ENCODE measurements around the gene IFIT1B. TPM values are rescaled to one million over a fixed set of nuclear protein-coding genes. Genes with fewer than 3 reads are reported as not detected.

Gene IFIT1B
- total and polyA plus RNA-seq, 5 donors, result not detected

- WGBS, result 52% methylated on average over 4 of the region's 4 CpGs
Observed at GRCh38 chr10:89367529-89367928, 10.3 kb upstream of the IFIT1B start.

GRCh38 chr10:89368129-89368528 is 9.7 kb upstream of the IFIT1B start:
- no peaks in the 10 kb centered on the region for H3K27me3 ChIP-seq (ENCODE audit: control insufficient read depth, insufficient read depth)
- intact Hi-C loops (cut with DNase I), result no loop called here
- no peak overlapping the region for H3K4me3 ChIP-seq (ENCODE audit: low read length)
- 73% methylated on average over 1 of the region's 1 CpG for WGBS
- no peak for DNase-seq
- H3K4me1 ChIP-seq (ENCODE audit: control insufficient read depth, insufficient read depth, low read length), result peaks cover 12% of the 10 kb centered on the region
- ATAC-seq, result no peak
- peak overlapping the region; percentile 23 for H3K27ac ChIP-seq (ENCODE audit: low read length)
- no peaks in the 10 kb centered on the region for H3K9me3 ChIP-seq (ENCODE audit: control insufficient read depth, low read length)

More at GRCh38 chr10:89367529-89367928, 10.3 kb upstream of the IFIT1B start:
- H3K4me1 ChIP-seq (ENCODE audit: control insufficient read depth, insufficient read depth, low read length), result peaks cover 14% of the 10 kb centered on the region
- no peaks in the 10 kb centered on the region for H3K27me3 ChIP-seq (ENCODE audit: control insufficient read depth, insufficient read depth)
- H3K27ac ChIP-seq (ENCODE audit: low read length), result peak overlapping the region; percentile 23
- H3K9me3 ChIP-seq (ENCODE audit: control insufficient read depth, low read length), result no peaks in the 10 kb centered on the region
- H3K4me3 ChIP-seq (ENCODE audit: low read length), result no peak overlapping the region
- ATAC-seq, result peak in 1 of 2 donors; percentile 50
- intact Hi-C loops (cut with DNase I), result no loop called here
- DNase-seq, result no peak

DNA sequence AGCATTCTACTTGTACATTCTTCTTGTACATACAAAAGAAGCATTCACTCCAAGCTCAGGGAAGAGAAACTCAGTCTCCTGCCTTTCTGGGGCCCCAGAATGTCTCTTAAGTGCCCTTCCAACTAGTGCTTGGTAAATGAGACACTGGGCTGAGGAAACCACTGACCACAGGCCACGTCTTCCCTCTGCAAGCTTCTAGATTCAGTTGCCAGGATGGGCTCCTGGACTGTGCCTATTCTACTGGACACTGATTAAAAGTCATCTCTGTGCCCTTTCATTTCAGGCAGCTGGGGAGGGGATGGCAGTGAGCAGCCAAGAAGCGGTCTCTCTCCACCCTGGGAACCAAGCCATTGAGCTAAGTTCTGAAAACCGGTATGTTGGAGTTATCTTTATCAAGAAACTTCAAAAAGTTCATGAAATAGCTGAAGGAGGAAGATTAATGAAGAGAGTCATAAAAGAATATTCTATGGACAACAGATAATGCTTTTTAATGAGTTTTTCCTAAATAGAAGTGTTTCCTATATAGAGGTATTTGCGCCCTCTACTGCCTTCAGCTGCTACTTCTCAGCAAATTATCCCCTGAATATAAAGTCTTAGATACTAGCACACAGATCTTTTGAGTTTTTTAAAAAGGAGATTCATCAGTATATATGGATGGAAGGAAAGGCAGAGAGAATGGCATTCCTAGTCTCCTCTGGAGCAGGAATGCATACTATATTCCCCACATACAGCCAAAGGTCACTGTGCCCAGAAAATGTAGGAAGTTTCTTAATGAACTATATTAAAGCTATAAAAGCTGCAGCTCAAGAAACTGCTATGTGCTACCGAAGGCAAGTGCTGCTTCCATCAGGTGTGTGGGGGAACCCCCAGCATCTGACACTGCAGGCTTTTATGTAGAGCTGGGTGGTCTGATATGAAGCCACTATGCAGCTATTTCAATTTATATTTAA is 8.4 kb upstream of the IFIT1B start:
- Histone ChIP-seq H3K9me3 (ENCODE audit: control insufficient read depth, low read length) (no peaks in the 10 kb centered on the region), H3K27me3 (ENCODE audit: control insufficient read depth, insufficient read depth) (no peaks in the 10 kb centered on the region), H3K4me3 (ENCODE audit: low read length) (no peak overlapping the region), H3K27ac (ENCODE audit: low read length) (peak overlapping the region; percentile 6), H3K4me1 (ENCODE audit: control insufficient read depth, insufficient read depth, low read length) (peaks cover 10% of the 10 kb centered on the region)
- intact Hi-C loops (cut with DNase I), result loop anchor here in 2 of 4 donors (5.0 to 10.0 kb wide), 2 partner anchors 112 to 115 kb away; partner anchors contain the start of gene LIPA (in 1 of the 2)
- ATAC-seq, result peak; percentile 38 to 55
- WGBS, result 49% methylated on average over 5 of the region's 5 CpGs
- DNase-seq, result no peak

GRCh38 chr10:89371079-89371478 is 6.8 kb upstream of the IFIT1B start:
- ATAC-seq (no peak), DNase-seq (no peak)
- no peaks in the 10 kb centered on the region for H3K9me3 ChIP-seq (ENCODE audit: control insufficient read depth, low read length)
- no peak overlapping the region for H3K27ac ChIP-seq (ENCODE audit: low read length)
- H3K4me3 ChIP-seq (ENCODE audit: low read length), result no peak overlapping the region
- H3K4me1 ChIP-seq (ENCODE audit: control insufficient read depth, insufficient read depth, low read length), result peaks cover 16% of the 10 kb centered on the region
- no peaks in the 10 kb centered on the region for H3K27me3 ChIP-seq (ENCODE audit: control insufficient read depth, insufficient read depth)
- intact Hi-C loops (cut with DNase I), result loop anchor here in 2 of 4 donors (5.0 to 10.0 kb wide), 2 partner anchors 114 to 116 kb away; partner anchors contain the start of gene LIPA (in 1 of the 2)

- intact Hi-C loops (cut with DNase I), result loop anchor here in 2 of 4 donors (5.0 to 10.0 kb wide), 2 partner anchors 115 to 117 kb away; partner anchors contain the start of gene LIPA (in 1 of the 2)
- Histone ChIP-seq H3K4me3 (ENCODE audit: low read length) (no peak overlapping the region), H3K4me1 (ENCODE audit: control insufficient read depth, insufficient read depth, low read length) (peaks cover 16% of the 10 kb centered on the region), H3K9me3 (ENCODE audit: control insufficient read depth, low read length) (no peaks in the 10 kb centered on the region), H3K27ac (ENCODE audit: low read length) (no peak overlapping the region), H3K27me3 (ENCODE audit: control insufficient read depth, insufficient read depth) (no peaks in the 10 kb centered on the region)
- WGBS, result 61% methylated on average over 3 of the region's 3 CpGs
- ATAC-seq, result no peak
- no peak for DNase-seq
Observed at GRCh38 chr10:89371987-89372386, 5.9 kb upstream of the IFIT1B start.

GRCh38 chr10:89373916-89374711 is 3.7 kb upstream of the IFIT1B start:
- peaks cover 7% of the 10 kb centered on the region for H3K4me1 ChIP-seq (ENCODE audit: control insufficient read depth, insufficient read depth, low read length)
- H3K4me3 ChIP-seq (ENCODE audit: low read length), result peak overlapping the region; percentile 33
- DNase-seq, result peak; percentile 83 to 90 (median 88)
- intact Hi-C loops (cut with DNase I), result loop anchor here in 2 of 4 donors (5.0 to 10.0 kb wide), 2 partner anchors 117 to 119 kb away; partner anchors contain the start of gene LIPA (in 1 of the 2)
- H3K27ac ChIP-seq (ENCODE audit: low read length), result peak overlapping the region; percentile 98
- H3K9me3 ChIP-seq (ENCODE audit: control insufficient read depth, low read length), result no peaks in the 10 kb centered on the region
- WGBS, result 7% methylated on average over 3 of the region's 3 CpGs
- H3K27me3 ChIP-seq (ENCODE audit: control insufficient read depth, insufficient read depth), result no peaks in the 10 kb centered on the region
- peak; percentile 97 to 98 for ATAC-seq

DNA sequence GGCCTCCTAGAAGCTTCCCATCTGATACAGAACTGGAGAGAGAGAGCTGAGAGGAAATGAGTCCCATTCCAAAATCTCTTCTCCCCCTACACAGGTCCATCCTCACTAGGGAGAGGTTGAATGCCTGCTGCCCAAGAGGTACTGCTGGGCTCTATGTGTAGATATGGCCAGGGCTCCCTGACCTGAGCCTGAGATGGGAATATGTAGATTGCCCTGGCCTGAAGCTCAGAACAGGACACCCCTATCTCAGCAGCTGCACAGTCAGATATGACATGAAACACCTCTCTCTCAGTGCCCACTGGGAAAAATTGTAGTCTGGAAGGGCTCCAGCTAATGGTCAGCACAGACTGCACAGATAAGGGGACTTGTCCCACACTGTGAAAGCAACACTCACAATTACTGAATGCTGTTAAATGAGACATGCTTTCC is 3.1 kb upstream of the IFIT1B start:
- H3K4me3 ChIP-seq (ENCODE audit: low read length), result no peak overlapping the region
- DNase-seq (peak in 1 of 3 donors; percentile 36), ATAC-seq (peak; percentile 69 to 70)
- intact Hi-C loops (cut with DNase I), result loop anchor here in 2 of 4 donors (5.0 to 10.0 kb wide), 2 partner anchors 117 to 120 kb away; partner anchors contain the start of gene LIPA (in 1 of the 2)
- peaks cover 6% of the 10 kb centered on the region for H3K4me1 ChIP-seq (ENCODE audit: control insufficient read depth, insufficient read depth, low read length)
- H3K9me3 ChIP-seq (ENCODE audit: control insufficient read depth, low read length), result no peaks in the 10 kb centered on the region
- peak overlapping the region; percentile 98 for H3K27ac ChIP-seq (ENCODE audit: low read length)
- no peaks in the 10 kb centered on the region for H3K27me3 ChIP-seq (ENCODE audit: control insufficient read depth, insufficient read depth)

DNA sequence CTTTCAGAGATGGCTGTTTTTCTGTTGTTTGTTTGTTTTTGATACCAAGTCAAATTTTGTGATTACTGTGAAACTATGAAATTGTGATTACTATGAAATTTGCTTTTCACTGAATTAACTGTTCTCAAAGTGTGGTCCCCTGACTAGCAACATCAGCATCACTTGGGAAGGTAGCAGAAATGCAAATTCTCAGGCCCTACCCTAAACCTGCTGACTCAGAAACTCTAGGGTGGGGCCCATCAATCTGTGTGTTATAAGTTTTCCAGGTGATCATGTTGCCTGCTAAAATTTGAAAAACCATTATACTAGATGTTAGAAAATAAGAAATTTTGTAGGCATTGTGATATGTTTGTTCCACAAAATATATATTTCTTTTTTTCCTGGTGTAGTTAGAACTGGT is 1.2 kb downstream of the IFIT1B start:
- Histone ChIP-seq H3K4me3 (ENCODE audit: low read length) (no peak overlapping the region), H3K9me3 (ENCODE audit: control insufficient read depth, low read length) (no peaks in the 10 kb centered on the region), H3K27me3 (ENCODE audit: control insufficient read depth, insufficient read depth) (no peaks in the 10 kb centered on the region), H3K27ac (ENCODE audit: low read length) (no peak overlapping the region), H3K4me1 (ENCODE audit: control insufficient read depth, insufficient read depth, low read length) (peaks cover 6% of the 10 kb centered on the region)
- intact Hi-C loops (cut with DNase I), result loop anchor here in 1 of 4 donors (10.0 kb wide), 1 partner anchor 124 kb away; the partner anchor contains the start of gene LIPA
- no peak for DNase-seq
- ATAC-seq, result no peak

DNA sequence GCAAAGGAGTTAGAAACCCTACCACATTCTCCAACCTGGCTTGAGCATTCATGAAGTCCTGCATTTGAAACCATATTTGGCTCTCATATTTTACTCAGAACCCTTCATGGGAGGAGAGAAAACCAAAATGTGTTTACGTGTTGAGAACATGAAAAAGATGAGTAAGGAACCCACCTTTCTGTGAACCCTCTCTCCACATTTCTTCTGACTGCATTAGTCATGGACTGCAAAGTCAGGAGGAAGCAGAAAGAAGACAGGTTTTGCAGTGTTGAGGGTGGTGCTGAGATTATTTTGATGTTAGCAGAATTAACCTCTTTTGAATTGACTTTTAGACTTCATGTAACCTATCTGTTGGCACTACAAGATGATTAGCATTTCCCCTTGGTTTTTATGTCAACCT is 4.9 kb downstream of the IFIT1B start:
- H3K9me3 ChIP-seq (ENCODE audit: control insufficient read depth, low read length), result no peaks in the 10 kb centered on the region
- no peaks in the 10 kb centered on the region for H3K27me3 ChIP-seq (ENCODE audit: control insufficient read depth, insufficient read depth)
- H3K4me3 ChIP-seq (ENCODE audit: low read length), result no peak overlapping the region
- H3K27ac ChIP-seq (ENCODE audit: low read length), result no peak overlapping the region
- WGBS, result 97% methylated on average over 1 of the region's 1 CpG
- DNase-seq (no peak), ATAC-seq (no peak)
- intact Hi-C loops (cut with DNase I), result no loop called here
- H3K4me1 ChIP-seq (ENCODE audit: control insufficient read depth, insufficient read depth, low read length), result no peaks in the 10 kb centered on the region

GRCh38 chr10:89384474-89385340 is 6.9 kb downstream of the IFIT1B start:
- H3K27me3 ChIP-seq (ENCODE audit: control insufficient read depth, insufficient read depth), result no peaks in the 10 kb centered on the region
- no peaks in the 10 kb centered on the region for H3K4me1 ChIP-seq (ENCODE audit: control insufficient read depth, insufficient read depth, low read length)
- WGBS, result 80% methylated on average over 4 of the region's 4 CpGs
- DNase-seq (no peak), ATAC-seq (peak; percentile 28 to 48)
- intact Hi-C loops (cut with DNase I), result no loop called here
- H3K27ac ChIP-seq (ENCODE audit: low read length), result no peak overlapping the region
- no peaks in the 10 kb centered on the region for H3K9me3 ChIP-seq (ENCODE audit: control insufficient read depth, low read length)
- H3K4me3 ChIP-seq (ENCODE audit: low read length), result no peak overlapping the region

All from right cardiac atrium (tissue), 5 donors.